Naive thymus-derived CD4-positive, alpha-beta T cell (primary cell): Measurements from ENCODE around the gene DOCK4. TPM values are rescaled to one million over a fixed set of nuclear protein-coding genes. Genes with fewer than 3 reads are reported as not detected.

Experiments used
- ATAC-seq: fragments of 150-1000 bp; cut with Tn5 transposase; 2 replicates; pipeline ENCODE4 v1.10.0; 2021; ENCODE audit warnings: mild to moderate bottlenecking, moderate library complexity
- CTCF ChIA-PET: fragments of 350-600 bp; sonication (Branson Sonifier 250); formaldehyde crosslinking; loops from one replicate; lab custom pipeline; 2021; ENCODE audit warnings: antibody characterized with exemption; lab: Charles Lee
- POLR2A ChIA-PET: fragments of 350-600 bp; sonication (Branson Sonifier 250); formaldehyde crosslinking; loops from one replicate; lab custom pipeline; 2021; ENCODE audit warnings: antibody characterized with exemption, inconsistent platforms; lab: Charles Lee
- DNase-seq, 9 donors: peaks; one replicate each; pipeline versions ENCODE4 v3.0.0 to v3.0.0-alpha.2; 2020 to 2022; ENCODE audit warnings: mixed read lengths in 1 of 9
- H3K27ac ChIP-seq: one replicate; pipeline ENCODE4 v1.7.0; 2013; ENCODE audit warnings: mild to moderate bottlenecking, low read depth, low read length, moderate library complexity
- H3K27me3 ChIP-seq, 2 donors: one replicate each; pipeline ENCODE4 v1.7.0; 2013; ENCODE audit warnings: low read length in 2 of 2, mild to moderate bottlenecking in 2 of 2, moderate library complexity in 2 of 2; ENCODE audit not compliant: control insufficient read depth in 2 of 2, insufficient read depth in 2 of 2
- H3K36me3 ChIP-seq, 3 experiments: 1 replicate in 2 of 3; 2 replicates in 1 of 3; pipeline ENCODE4 v1.7.0; 2013; ENCODE audit warnings: low read length in 3 of 3, mild to moderate bottlenecking in 3 of 3, moderate library complexity in 1 of 3; ENCODE audit not compliant: insufficient read depth in 3 of 3, control insufficient read depth in 2 of 3
- H3K4me1 ChIP-seq, 2 donors: one replicate each; pipeline ENCODE4 v1.7.0; 2013; ENCODE audit warnings: low read length in 2 of 2, mild to moderate bottlenecking in 2 of 2, moderate library complexity in 1 of 2; ENCODE audit not compliant: control insufficient read depth in 2 of 2, insufficient read depth in 2 of 2
- H3K4me3 ChIP-seq: 2 replicates; pipeline ENCODE4 v1.7.0; 2013; ENCODE audit warnings: mild to moderate bottlenecking, low read length
- H3K9me3 ChIP-seq, 3 experiments: 1 replicate in 2 of 3; 2 replicates in 1 of 3; pipeline ENCODE4 v1.7.0; 2013; ENCODE audit warnings: low read length in 3 of 3; ENCODE audit not compliant: control insufficient read depth in 2 of 3
- H3K27ac Mint-ChIP-seq, 9 donors: one replicate each; pipeline ENCODE4 v1.8.0; 2020 to 2022; ENCODE audit warnings: mixed read lengths in 9 of 9, mild to moderate bottlenecking in 8 of 9, moderate library complexity in 5 of 9, inconsistent platforms in 2 of 9
- H3K27me3 Mint-ChIP-seq, 5 donors: one replicate each; pipeline ENCODE4 v1.8.0; 2021 to 2022; ENCODE audit warnings: mixed read lengths in 5 of 5, mild to moderate bottlenecking in 1 of 5
- H3K36me3 Mint-ChIP-seq, 5 donors: one replicate each; pipeline ENCODE4 v1.8.0; 2020 to 2022; ENCODE audit warnings: mixed read lengths in 5 of 5, mild to moderate bottlenecking in 3 of 5, inconsistent platforms in 1 of 5
- H3K4me1 Mint-ChIP-seq, 7 donors: one replicate each; pipeline ENCODE4 v1.8.0; 2020 to 2022; ENCODE audit warnings: mixed read lengths in 7 of 7, mild to moderate bottlenecking in 3 of 7, inconsistent platforms in 1 of 7
- H3K4me3 Mint-ChIP-seq, 10 donors: one replicate each; pipeline ENCODE4 v1.8.0; 2020 to 2022; ENCODE audit warnings: mild to moderate bottlenecking in 10 of 10, mixed read lengths in 10 of 10, moderate library complexity in 6 of 10, inconsistent platforms in 2 of 10
- H3K9me3 Mint-ChIP-seq, 11 donors: one replicate each; pipeline ENCODE4 v1.8.0; 2020 to 2022; ENCODE audit warnings: mixed read lengths in 11 of 11, mild to moderate bottlenecking in 4 of 11, inconsistent platforms in 1 of 11, moderate library complexity in 1 of 11
- intact Hi-C, 2 donors: fragments of 100-400 bp; cut with micrococcal nuclease; formaldehyde crosslinking; loops; one replicate each; pipeline ENCODE4 v1.15.1; 2023
- polyA plus RNA-seq, 2 donors: library from polyadenylated mRNA; unstranded; fragments of 300-500 nt; fragmentation: Illumina TruSeq; gene quantifications; one replicate each; pipeline ENCODE4 v1.2.3, GENCODE V29; 2021
- total RNA-seq, 6 experiments: library from RNA in 5 of 6; stranded (reverse) in 5 of 6; gene quantifications; 1 replicate in 5 of 6; 2 replicates in 1 of 6; pipeline ENCODE4 v1.2.3 and lab custom pipeline; 2021 to 2026

DOCK4 gene
- total and polyA plus RNA-seq, 7 experiments from 2014 or later = 0.16 to 3.1 (median 2.2) TPM; not detected in 1

- Mint-ChIP-seq H3K36me3 (no peaks in the 10 kb centered on the region), H3K9me3 (peaks cover 0 to 6% (median 1%) of the 10 kb centered on the region in 11 donors), H3K4me1 (peaks cover 0 to 5% (median 0%) of the 10 kb centered on the region in 7 donors), H3K27me3 (peaks cover 0 to 19% (median 10%) of the 10 kb centered on the region in 5 donors), H3K27ac (no peak overlapping the region), H3K4me3 (no peak overlapping the region)
- Histone ChIP-seq H3K4me3 (no peak overlapping the region), H3K4me1 (no peaks in the 10 kb centered on the region), H3K9me3 (no peaks in the 10 kb centered on the region), H3K27ac (no peak overlapping the region), H3K36me3 (no peaks in the 10 kb centered on the region), H3K27me3 (no peaks in the 10 kb centered on the region)
- CTCF ChIA-PET = no interaction called here
- DNase-seq = no peak
- POLR2A ChIA-PET = no interaction called here
- ATAC-seq = peak; percentile 20
- intact Hi-C loops = loop anchor here in 1 of 2 donors (5.0 kb wide), 1 partner anchor 113 kb away; no protein-coding TSS in a partner anchor
Measured at GRCh38 chr7:111855161-111855841, 350.9 kb downstream of the DOCK4 start.

GRCh38 chr7:111853201-111853990 lies 352.8 kb downstream of the DOCK4 start:
- peaks cover 0 to 23% (median 15%) of the 10 kb centered on the region in 5 donors for H3K27me3 Mint-ChIP-seq
- no peaks in the 10 kb centered on the region for H3K36me3 Mint-ChIP-seq
- DNase-seq (no peak), ATAC-seq (no peak)
- Histone ChIP-seq H3K4me1 (no peaks in the 10 kb centered on the region), H3K27me3 (no peaks in the 10 kb centered on the region), H3K9me3 (no peaks in the 10 kb centered on the region), H3K4me3 (no peak overlapping the region), H3K27ac (no peak overlapping the region), H3K36me3 (no peaks in the 10 kb centered on the region)
- no peak overlapping the region for H3K4me3 Mint-ChIP-seq
- POLR2A ChIA-PET = no interaction called here
- intact Hi-C loops = no loop called here
- no peaks in the 10 kb centered on the region for H3K4me1 Mint-ChIP-seq
- H3K9me3 Mint-ChIP-seq = peaks cover 0 to 15% (median 1%) of the 10 kb centered on the region in 11 donors
- no peak overlapping the region for H3K27ac Mint-ChIP-seq
- CTCF ChIA-PET = no interaction called here

- H3K9me3 ChIP-seq = no peaks in the 10 kb centered on the region
- H3K27me3 ChIP-seq = no peaks in the 10 kb centered on the region
- Mint-ChIP-seq H3K27ac (no peak overlapping the region), H3K27me3 (peaks cover 0 to 23% (median 20%) of the 10 kb centered on the region in 5 donors), H3K4me1 (no peaks in the 10 kb centered on the region), H3K36me3 (no peaks in the 10 kb centered on the region), H3K4me3 (no peak overlapping the region), H3K9me3 (peaks cover 0 to 15% (median 1%) of the 10 kb centered on the region in 11 donors)
- no peak overlapping the region for H3K4me3 ChIP-seq
- no peak for DNase-seq
- H3K27ac ChIP-seq = no peak overlapping the region
- ChIA-PET CTCF (no interaction called here), POLR2A (no interaction called here)
- no peaks in the 10 kb centered on the region for H3K36me3 ChIP-seq
- H3K4me1 ChIP-seq = no peaks in the 10 kb centered on the region
- intact Hi-C loops = no loop called here
- no peak for ATAC-seq
Measured at GRCh38 chr7:111852081-111852480, 354.1 kb downstream of the DOCK4 start.

GRCh38 chr7:111846898-111847297 lies 359.3 kb downstream of the DOCK4 start:
- DNase-seq = no peak
- POLR2A ChIA-PET = no interaction called here
- Mint-ChIP-seq H3K27me3 (peaks cover 0 to 23% (median 7%) of the 10 kb centered on the region in 5 donors), H3K4me1 (peaks cover 0 to 2% (median 0%) of the 10 kb centered on the region in 7 donors), H3K27ac (no peak overlapping the region), H3K4me3 (no peak overlapping the region), H3K9me3 (peaks cover 0 to 15% (median 1%) of the 10 kb centered on the region in 11 donors), H3K36me3 (no peaks in the 10 kb centered on the region)
- no peak for ATAC-seq
- H3K27ac ChIP-seq = no peak overlapping the region
- CTCF ChIA-PET = no interaction called here
- no peaks in the 10 kb centered on the region for H3K36me3 ChIP-seq
- H3K4me3 ChIP-seq = no peak overlapping the region
- intact Hi-C loops = no loop called here
- H3K9me3 ChIP-seq = no peaks in the 10 kb centered on the region
- no peaks in the 10 kb centered on the region for H3K4me1 ChIP-seq
- no peaks in the 10 kb centered on the region for H3K27me3 ChIP-seq

GRCh38 chr7:111845853-111846252 lies 360.3 kb downstream of the DOCK4 start:
- CTCF ChIA-PET = no interaction called here

GRCh38 chr7:111844904-111845671 lies 361.1 kb downstream of the DOCK4 start:
- Histone ChIP-seq H3K27me3 (no peaks in the 10 kb centered on the region), H3K4me3 (no peak overlapping the region), H3K4me1 (no peaks in the 10 kb centered on the region), H3K9me3 (no peaks in the 10 kb centered on the region), H3K27ac (no peak overlapping the region), H3K36me3 (no peaks in the 10 kb centered on the region)
- Mint-ChIP-seq H3K27ac (no peak overlapping the region), H3K4me3 (no peak overlapping the region), H3K9me3 (peaks cover 0 to 7% (median 0%) of the 10 kb centered on the region in 11 donors), H3K27me3 (peaks cover 0 to 11% (median 7%) of the 10 kb centered on the region in 5 donors), H3K4me1 (peaks cover 0 to 8% (median 0%) of the 10 kb centered on the region in 7 donors), H3K36me3 (no peaks in the 10 kb centered on the region)
- intact Hi-C loops = no loop called here
- no peak for ATAC-seq
- ChIA-PET CTCF (no interaction called here), POLR2A (no interaction called here)
- no peak for DNase-seq

More at GRCh38 chr7:111845853-111846252, 360.3 kb downstream of the DOCK4 start:
- no peak overlapping the region for H3K4me3 Mint-ChIP-seq
- peaks cover 0 to 8% (median 0%) of the 10 kb centered on the region in 7 donors for H3K4me1 Mint-ChIP-seq
- no peaks in the 10 kb centered on the region for H3K27me3 ChIP-seq
- H3K36me3 ChIP-seq = no peaks in the 10 kb centered on the region
- peaks cover 0 to 19% (median 7%) of the 10 kb centered on the region in 5 donors for H3K27me3 Mint-ChIP-seq
- ATAC-seq (no peak), DNase-seq (no peak)
- no peak overlapping the region for H3K4me3 ChIP-seq
- intact Hi-C loops = no loop called here
- H3K27ac ChIP-seq = no peak overlapping the region
- H3K4me1 ChIP-seq = no peaks in the 10 kb centered on the region
- H3K36me3 Mint-ChIP-seq = no peaks in the 10 kb centered on the region
- H3K9me3 Mint-ChIP-seq = peaks cover 0 to 15% (median 1%) of the 10 kb centered on the region in 11 donors
- no peak overlapping the region for H3K27ac Mint-ChIP-seq
- POLR2A ChIA-PET = no interaction called here
- H3K9me3 ChIP-seq = no peaks in the 10 kb centered on the region
